K562 (cell line): Measurements from ENCODE around the gene CCNY. TPM values are rescaled to one million over a fixed set of nuclear protein-coding genes. Genes with fewer than 3 reads are reported as not detected.

Experiments used
- BACH1 ChIP-seq: fragments of 200-800 bp; sonication (Bioruptor generic); IDR thresholded peaks from 2 replicates; pipeline ENCODE4 v1.6.1; 2016; ENCODE audit warnings: missing genetic modification characterization, missing compliant biosample characterization
- KDM2B ChIP-seq: fragments of 250-450 bp; sonication (Bioruptor Pico); IDR thresholded peaks from 2 replicates; pipeline ENCODE4 v1.8.0; 2021; ENCODE audit warnings: mild to moderate bottlenecking, moderate library complexity
- KLF16 ChIP-seq: IDR thresholded peaks from 2 replicates; pipeline ENCODE4 v1.6.1; 2016; ENCODE audit warnings: antibody characterized with exemption
- MBD1 ChIP-seq: fragments of 250-450 bp; sonication (Bioruptor Pico); IDR thresholded peaks from 2 replicates; pipeline ENCODE4 v1.8.0; 2022; ENCODE audit warnings: inconsistent platforms
- PTRF ChIP-seq: fragments of 450-650 bp; IDR thresholded peaks from 2 replicates; pipeline ENCODE4 v1.6.1; 2016; ENCODE audit warnings: mild to moderate bottlenecking, missing genetic modification characterization, missing compliant biosample characterization
- RNF219 ChIP-seq: fragments of 250-450 bp; sonication (Bioruptor Pico); IDR thresholded peaks from 2 replicates; pipeline ENCODE4 v1.5.0; 2022; ENCODE audit warnings: mild to moderate bottlenecking
- STAT6 ChIP-seq: sonication (generic); formaldehyde crosslinking; IDR thresholded peaks from 2 replicates; pipeline ENCODE4 v1.8.1; 2023; ENCODE audit warnings: mild to moderate bottlenecking, missing genetic modification reagents
- TRIM28 ChIP-seq: fragments of 450-650 bp; IDR thresholded peaks from 2 replicates; pipeline ENCODE4 v1.6.1; 2017
- ZNF280A ChIP-seq: fragments of 450-650 bp; IDR thresholded peaks from 2 replicates; pipeline ENCODE4 v1.6.1; 2018; ENCODE audit warnings: mild to moderate bottlenecking, low read depth; ENCODE audit not compliant: partially characterized antibody
- ZNF561 ChIP-seq: fragments of 450-650 bp; formaldehyde crosslinking; conservative IDR thresholded peaks from 2 replicates; pipeline ENCODE4 v1.4.0; 2020; ENCODE audit warnings: mild to moderate bottlenecking, moderate library complexity
- polyA plus RNA-seq, 8 experiments: library from polyadenylated mRNA; depleted of rRNA in 4 of 8; stranded (reverse) in 5 of 8; unstranded in 3 of 8; fragments of >200 nt; fragmentation: Nextera tagmentation in 2 of 8; fragmentation: Illumina TruSeq in 1 of 8; extraction: Ambion mirVana in 2 of 8; extraction: Trizol in 1 of 8; gene quantifications; 2 replicates each; pipeline versions ENCODE4 v1.2.1 to v1.2.3, GENCODE V29; 2011 to 2014; ENCODE audit warnings: inconsistent platforms in 1 of 8, missing spikeins in 1 of 8
- total RNA-seq, 7 experiments: library from RNA; depleted of rRNA in 6 of 7; stranded (reverse); fragments of >200 nt in 6 of 7; fragmentation: Illumina TruSeq in 2 of 7; extraction: Trizol in 2 of 7; gene quantifications; 2 replicates each; pipeline versions ENCODE4 v1.2.1 to v1.2.3, GENCODE V29; 2011 to 2021; ENCODE audit warnings: low replicate concordance in 1 of 7

CCNY gene
- total and polyA plus RNA-seq, 9 of the 15 experiments (the other 6 are each of a cell fraction or from before 2014, with no cell fraction given), result 8.4 to 109 (median 38.6) TPM

- 0 out of 2 replicates have a peak, but pooled peaks have one; percentile 65 for TF ChIP-seq PTRF (tag)
- peak; percentile 93 for TF ChIP-seq TRIM28
- peak; percentile 88 for TF ChIP-seq ZNF561 (CRISPR knock-in tag)
- peak; percentile 98 for TF ChIP-seq ZNF280A
- TF ChIP-seq RNF219 (CRISPR knock-in tag), result 0 out of 2 replicates have a peak, but pooled peaks have one; percentile 60
- TF ChIP-seq MBD1 (CRISPR knock-in tag), result 0 out of 2 replicates have a peak, but pooled peaks have one; percentile 65
- TF ChIP-seq KLF16, result no peak
- no peak for TF ChIP-seq KDM2B (CRISPR knock-in tag)
- TF ChIP-seq BACH1 (tag), result no peak
- no peak for TF ChIP-seq STAT6 (CRISPR knock-in tag)
Observed at GRCh38 chr10:35390843-35391152, 54.5 kb downstream of the CCNY start (continued).
